GM12878 (cell line): ENCODE measurements around the gene CCDC88C. TPM values are rescaled to one million over a fixed set of nuclear protein-coding genes. Genes with fewer than 3 reads are reported as not detected.

Experiments
- BACH1 ChIP-seq: fragments of 450-650 bp; IDR thresholded peaks from 2 replicates; pipeline ENCODE4 v1.6.1; 2017; ENCODE audit warnings: mild to moderate bottlenecking, borderline replicate concordance
- BMI1 ChIP-seq: fragments of 450-650 bp; IDR thresholded peaks from 2 replicates; pipeline ENCODE4 v1.6.1; 2016; ENCODE audit warnings: mild to moderate bottlenecking, moderate library complexity, borderline replicate concordance
- EGR1 ChIP-seq, 2 experiments: IDR thresholded peaks; 1 replicate in 1 of 2; 2 replicates in 1 of 2; pipeline ENCODE4 v1.6.1; 2011 to 2012; ENCODE audit warnings: low read depth in 2 of 2, low read length in 2 of 2, borderline replicate concordance in 1 of 2, mild to moderate bottlenecking in 1 of 2, moderate library complexity in 1 of 2
- ETV6 ChIP-seq, 2 experiments: fragments of 450-650 bp in 1 of 2; IDR thresholded peaks in 1 of 2; conservative IDR thresholded peaks in 1 of 2; 2 replicates each; pipeline ENCODE4 v1.6.1; 2014; ENCODE audit warnings: antibody characterized with exemption in 1 of 2, borderline replicate concordance in 1 of 2, low read depth in 1 of 2, mild to moderate bottlenecking in 1 of 2, moderate library complexity in 1 of 2
- FOXM1 ChIP-seq: IDR thresholded peaks from 2 replicates; pipeline ENCODE4 v1.6.1; 2012; ENCODE audit warnings: low read depth, mild to moderate bottlenecking, inconsistent platforms, low read length, moderate library complexity
- IKZF1 ChIP-seq: fragments of 450-650 bp; conservative IDR thresholded peaks from 2 replicates; pipeline ENCODE4 v1.6.1; 2017; ENCODE audit warnings: antibody characterized with exemption, mild to moderate bottlenecking
- LARP7 ChIP-seq: fragments of 450-650 bp; IDR thresholded peaks from 2 replicates; pipeline ENCODE4 v1.6.1; 2017; ENCODE audit warnings: mild to moderate bottlenecking
- NBN ChIP-seq: fragments of 450-650 bp; IDR thresholded peaks from 2 replicates; pipeline ENCODE4 v1.6.1; 2016
- NFYB ChIP-seq: IDR thresholded peaks from 2 replicates; pipeline ENCODE4 v1.6.1; 2011; ENCODE audit warnings: low read depth, mild to moderate bottlenecking, low read length, improper control_type of control experiment, moderate library complexity; ENCODE audit not compliant: insufficient read depth
- NR2F1 ChIP-seq: fragments of 450-650 bp; conservative IDR thresholded peaks from 2 replicates; pipeline ENCODE4 v1.6.1; 2017; ENCODE audit warnings: mild to moderate bottlenecking
- NRF1 ChIP-seq: conservative IDR thresholded peaks from 2 replicates; pipeline ENCODE4 v1.6.1; 2011; ENCODE audit warnings: mild to moderate bottlenecking, low read depth, low read length, improper control_type of control experiment
- POLR2A ChIP-seq: IDR thresholded peaks from 2 replicates; pipeline ENCODE4 v1.6.1; 2011; ENCODE audit warnings: low read depth, mild to moderate bottlenecking, low read length
- RBBP5 ChIP-seq: fragments of 200-600 bp; sonication (generic); conservative IDR thresholded peaks from 2 replicates; pipeline ENCODE4 v1.6.1; 2016
- RUNX3 ChIP-seq: IDR thresholded peaks from 2 replicates; pipeline ENCODE4 v1.6.1; 2012; ENCODE audit warnings: low read length, inconsistent platforms
- SIN3A ChIP-seq: IDR thresholded peaks from 2 replicates; pipeline ENCODE4 v1.6.1; 2012; ENCODE audit warnings: low read depth, low read length, improper control_type of control experiment
- STAT1 ChIP-seq: fragments of 450-650 bp; conservative IDR thresholded peaks from 2 replicates; pipeline ENCODE4 v1.6.1; 2014; ENCODE audit warnings: antibody characterized with exemption, mild to moderate bottlenecking
- TAF1 ChIP-seq: IDR thresholded peaks from 2 replicates; pipeline ENCODE4 v1.6.1; 2011; ENCODE audit warnings: mild to moderate bottlenecking, low read depth, low read length, borderline replicate concordance
- TCF12 ChIP-seq: IDR thresholded peaks from 2 replicates; pipeline ENCODE4 v1.6.1; 2011; ENCODE audit warnings: low read depth, mild to moderate bottlenecking, low read length
- YBX1 ChIP-seq: fragments of 450-650 bp; IDR thresholded peaks from 2 replicates; pipeline ENCODE4 v1.6.1; 2016; ENCODE audit warnings: antibody characterized with exemption
- ZNF24 ChIP-seq: fragments of 450-650 bp; IDR thresholded peaks from 2 replicates; pipeline ENCODE4 v1.6.1; 2017; ENCODE audit warnings: antibody characterized with exemption, mild to moderate bottlenecking
- polyA plus RNA-seq, 11 experiments: library from polyadenylated mRNA; depleted of rRNA in 4 of 11; unstranded in 6 of 11; stranded (reverse) in 5 of 11; fragments of >200 nt; fragmentation: Nextera tagmentation in 4 of 11; fragmentation: Illumina TruSeq in 1 of 11; extraction: Ambion mirVana in 4 of 11; extraction: Trizol in 1 of 11; gene quantifications; 1 replicate in 1 of 11; 2 replicates in 10 of 11; pipeline versions ENCODE4 v1.2.1 to v1.2.3, GENCODE V29; 2011 to 2016; ENCODE audit warnings: inconsistent platforms in 2 of 11, missing spikeins in 2 of 11, low read depth in 1 of 11
- total RNA-seq, 4 experiments: library from RNA; depleted of rRNA in 3 of 4; stranded (reverse); fragments of >200 nt in 3 of 4; fragmentation: Illumina TruSeq in 1 of 4; extraction: Trizol in 1 of 4; gene quantifications; 2 replicates each; pipeline versions ENCODE4 v1.2.1 to v1.2.3, GENCODE V29; 2013 to 2021

The CCDC88C gene
- total and polyA plus RNA-seq, 10 of the 15 experiments (the other 5 are each of a cell fraction or from before 2014, with no cell fraction given) = 4.0 to 79.6 (median 36.6) TPM

DNA sequence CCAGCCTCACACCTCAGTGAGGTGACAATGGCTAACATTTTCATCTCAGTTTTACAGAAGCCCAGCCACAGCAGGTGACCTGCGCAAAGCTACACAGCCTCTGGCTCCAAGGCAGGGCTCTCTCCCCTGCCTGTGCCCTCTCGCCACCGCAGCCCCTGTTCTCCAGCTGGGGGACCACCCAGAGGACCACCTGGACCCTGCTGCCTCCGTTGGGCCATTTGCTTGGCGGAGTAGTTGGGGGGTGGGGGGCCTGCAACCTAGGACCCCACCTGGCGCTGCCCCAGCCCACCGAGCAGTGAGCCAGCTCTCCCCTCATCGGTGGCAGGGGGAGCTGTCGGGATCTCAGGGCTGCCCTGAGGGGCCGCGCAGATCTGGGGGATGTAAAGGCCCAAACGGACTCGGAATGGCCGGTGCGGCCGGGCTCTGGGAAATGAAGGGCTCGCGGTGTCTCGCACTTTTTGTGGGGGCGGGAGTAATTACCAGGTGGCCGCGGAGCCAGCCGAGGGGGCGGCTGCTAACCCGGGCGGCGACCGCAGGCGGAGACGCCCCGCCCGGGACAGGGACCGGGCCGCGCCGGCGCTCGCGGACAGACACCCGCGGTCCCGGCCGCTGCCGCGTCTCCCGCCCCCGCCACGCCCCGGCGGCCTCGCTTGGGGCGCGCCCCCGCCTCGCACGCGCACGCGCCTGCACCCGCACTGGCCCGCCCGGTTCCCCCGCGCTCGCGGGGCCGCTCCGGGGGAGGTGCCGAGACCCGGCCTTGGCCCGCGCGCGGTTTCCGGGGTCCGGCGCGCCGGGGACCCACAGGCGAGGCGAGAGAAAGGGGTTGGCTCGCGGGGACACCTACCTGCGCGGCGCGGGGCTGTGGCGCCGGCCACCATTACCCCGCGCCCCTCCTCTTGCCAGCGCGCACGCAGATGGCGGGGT is 164.5 kb downstream of the CCDC88C start (continued):
- TF ChIP-seq TCF12 (0 out of 2 replicates have a peak, but pooled peaks have one; percentile 35), BACH1 (peak; percentile 27), LARP7 (peak; percentile 12; the same call in 1 of the 2 replicates), ZNF24 (no peak), ETV6 (conservative IDR thresholded peaks at IDR 0.05 in 1 of 2, IDR thresholded peaks at IDR 0.05 in 1 of 2; ENCODE audit: borderline replicate concordance in 1 of 2, low read depth in 1 of 2) (0 out of 4 replicates have a peak, but pooled peaks of 1 of the 2 experiments have one; percentile 6), POLR2A (peak; percentile 12; the same call in 1 of the 2 replicates), NFYB (no peak), NBN (no peak), YBX1 (no peak), BMI1 (no peak), NR2F1 (0 out of 2 replicates have a peak, but pooled peaks have one; percentile 31), IKZF1 (peak; percentile 64), STAT1 (no peak), TAF1 (0 out of 2 replicates have a peak, but pooled peaks have one; percentile 21), NRF1 (no peak), SIN3A (no peak), RBBP5 (no peak), RUNX3 (peak; percentile 50; the same call in 1 of the 2 replicates), FOXM1 (no peak), EGR1 (IDR thresholded peaks at IDR 0.05; ENCODE audit: borderline replicate concordance in 1 of 2, low read depth in 2 of 2, low read length in 2 of 2) (peak in 1 of 2 experiments; percentile 81; a peak in 2 of 3 replicates)
- TF ChIP-seq, all 136 proteins: peak for 17
